H1 (cell line): ENCODE measurements around the gene RNU7-1.

ENCODE experiments used
- JUND ChIP-seq: IDR thresholded peaks from 2 replicates; pipeline ENCODE4 v1.6.1; 2011; ENCODE audit warnings: mild to moderate bottlenecking, improper control_type of control experiment, low read length
- KDM1A ChIP-seq: fragments of 200-600, 300-600 bp; sonication (generic); IDR thresholded peaks from 2 replicates; pipeline ENCODE4 v1.7.1; 2016; ENCODE audit warnings: mild to moderate bottlenecking, low read length, borderline replicate concordance
- POLR2AphosphoS5 ChIP-seq: IDR thresholded peaks from 2 replicates; pipeline ENCODE4 v1.6.1; 2011; ENCODE audit warnings: low read depth, low read length
- RFX5 ChIP-seq: IDR thresholded peaks from 2 replicates; pipeline ENCODE4 v1.6.1; 2011; ENCODE audit warnings: low read depth, low read length, improper control_type of control experiment, borderline replicate concordance

DNA sequence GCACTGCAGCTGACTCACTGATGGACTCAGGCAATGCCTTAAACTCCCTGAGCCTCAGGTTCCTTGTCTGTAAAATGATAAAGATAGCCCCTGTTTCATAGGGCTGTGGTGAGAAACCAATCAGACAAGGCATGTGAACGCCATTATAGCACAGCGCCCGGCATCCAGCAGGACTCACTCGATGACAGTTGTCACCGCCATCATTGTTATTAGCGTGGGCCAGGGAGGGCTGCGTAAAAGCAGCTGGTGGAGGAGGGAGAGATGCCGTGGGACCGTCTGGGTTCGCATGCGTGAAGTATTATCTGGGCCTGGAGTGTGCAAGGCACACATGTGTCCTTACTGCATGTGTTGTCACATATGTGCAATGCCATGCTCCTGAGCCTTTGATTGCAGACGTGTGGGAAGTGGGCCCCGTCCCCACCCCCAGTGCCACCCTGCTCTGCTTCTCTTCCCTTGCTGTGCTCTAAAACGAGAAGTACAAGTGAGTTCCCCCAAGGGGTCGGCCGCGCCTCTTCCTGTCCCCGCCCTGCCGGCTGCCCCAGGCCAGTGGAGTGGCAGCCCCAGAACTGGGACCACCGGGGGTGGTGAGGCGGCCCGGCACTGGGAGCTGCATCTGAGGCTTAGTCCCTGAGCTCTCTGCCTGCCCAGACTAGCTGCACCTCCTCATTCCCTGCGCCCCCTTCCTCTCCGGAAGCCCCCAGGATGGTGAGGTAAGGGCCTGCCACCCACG is 7.4 kb downstream of the RNU7-1 start, which contains the start of gene PTPN6:
- no peak for TF ChIP-seq JUND
- no peak for TF ChIP-seq RFX5
- no peak for TF ChIP-seq POLR2AphosphoS5
- no peak for TF ChIP-seq KDM1A
